GM15510 (cell line): Measurements from ENCODE around the gene MADD.

Experiments
- POLR2A ChIP-seq: IDR thresholded peaks from 3 replicates; pipeline ENCODE4 v1.6.1; 2011; ENCODE audit warnings: borderline replicate concordance; ENCODE audit not compliant: insufficient read length; ENCODE audit errors: extremely low read depth

The MADD gene

GRCh38 chr11:47333886-47334443 is 64.0 kb downstream of the MADD start:
- no peak for TF ChIP-seq POLR2A

GRCh38 chr11:47335733-47336132 is 65.8 kb downstream of the MADD start:
- TF ChIP-seq POLR2A = no peak

- TF ChIP-seq POLR2A = no peak
These were observed 66.7 kb downstream of the MADD start for GRCh38 chr11:47336595-47336994.

GRCh38 chr11:47337229-47337924 is 67.4 kb downstream of the MADD start:
- TF ChIP-seq POLR2A = no peak

GRCh38 chr11:47338396-47339241 is 68.7 kb downstream of the MADD start:
- no peak for TF ChIP-seq POLR2A

- TF ChIP-seq POLR2A = no peak
These were observed 70.1 kb downstream of the MADD start for GRCh38 chr11:47340010-47340409.

GRCh38 chr11:47340980-47341775 is 71.2 kb downstream of the MADD start:
- no peak for TF ChIP-seq POLR2A

GRCh38 chr11:47342036-47342803 is 72.3 kb downstream of the MADD start:
- no peak for TF ChIP-seq POLR2A

- TF ChIP-seq POLR2A = no peak
These were observed 72.9 kb downstream of the MADD start for GRCh38 chr11:47342854-47343253.

GRCh38 chr11:47345890-47346563 is 76.1 kb downstream of the MADD start:
- TF ChIP-seq POLR2A = no peak

GRCh38 chr11:47347137-47347536 is 77.2 kb downstream of the MADD start:
- TF ChIP-seq POLR2A = no peak

- no peak for TF ChIP-seq POLR2A
These were observed 78.3 kb downstream of the MADD start for GRCh38 chr11:47348131-47348802.

- TF ChIP-seq POLR2A = no peak
These were observed 78.9 kb downstream of the MADD start for GRCh38 chr11:47348859-47349258.
